IPS DF 6.9 (cell line): Measurements from ENCODE around the gene PARD6B.

ENCODE experiments used
- DNase-seq: peaks from one replicate; pipeline ENCODE4 v3.0.0-alpha.2; 2013; ENCODE audit warnings: low read depth, low spot score
- H3K27ac ChIP-seq: one replicate; pipeline ENCODE4 v1.5.1; 2013; ENCODE audit warnings: low read length, control low read depth
- H3K27me3 ChIP-seq: 2 replicates; pipeline ENCODE4 v1.6.1; 2013; ENCODE audit warnings: mild to moderate bottlenecking, low read length; ENCODE audit not compliant: control insufficient read depth, insufficient read depth
- H3K36me3 ChIP-seq: 2 replicates; pipeline ENCODE4 v1.6.1; 2013; ENCODE audit warnings: low read length; ENCODE audit not compliant: control insufficient read depth, insufficient read depth
- H3K4me1 ChIP-seq: 2 replicates; pipeline ENCODE4 v1.6.1; 2013; ENCODE audit warnings: low read length; ENCODE audit not compliant: control insufficient read depth, insufficient read depth
- H3K4me3 ChIP-seq: 2 replicates; pipeline ENCODE4 v1.5.1; 2013; ENCODE audit warnings: mild to moderate bottlenecking, low read length
- H3K9me3 ChIP-seq: 2 replicates; pipeline ENCODE4 v1.6.1; 2013; ENCODE audit warnings: low read length, inconsistent platforms; ENCODE audit not compliant: control insufficient read depth, insufficient read depth
- WGBS: extraction: QIAGEN DNeasy Blood & Tissue Kit; methylation state at CpG from one replicate; pipeline ENCODE4 v1.1.7; 2013; ENCODE audit warnings: mixed read lengths, missing lambda C conversion rate; ENCODE audit not compliant: insufficient read length, insufficient coverage; 5-methylcytosine and 5-hydroxymethylcytosine counted together

Gene PARD6B

GRCh38 chr20:50716518-50716917, 14.9 kb upstream of the PARD6B start:
- WGBS, result no CpG with 5 or more reads among the region's 1 CpG
- no peak for DNase-seq
- Histone ChIP-seq H3K4me3 (no peak overlapping the region), H3K36me3 (no peaks in the 10 kb centered on the region), H3K9me3 (no peaks in the 10 kb centered on the region), H3K27me3 (no peaks in the 10 kb centered on the region), H3K27ac (no peak overlapping the region), H3K4me1 (no peaks in the 10 kb centered on the region)

DNA sequence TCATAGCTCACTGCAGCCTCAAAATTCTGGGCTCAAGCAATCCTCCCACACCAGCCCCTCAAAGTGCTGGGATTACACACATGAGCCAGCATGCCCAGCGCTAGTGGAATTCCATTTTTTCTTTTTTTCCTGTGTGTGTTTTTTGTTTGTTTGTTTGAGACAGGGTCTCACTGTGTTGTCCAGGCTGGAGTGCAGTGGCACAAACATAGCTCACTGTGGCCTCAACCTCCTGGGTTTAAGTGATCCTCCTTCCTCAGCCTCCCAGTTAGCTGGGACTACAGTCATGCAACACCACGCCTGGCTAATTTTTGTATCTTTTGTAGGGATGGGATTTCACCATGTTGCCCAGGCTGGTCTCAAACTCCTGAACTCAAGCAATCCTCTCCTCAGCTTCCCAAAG, 14.1 kb upstream of the PARD6B start:
- Histone ChIP-seq H3K4me3 (no peak overlapping the region), H3K9me3 (no peaks in the 10 kb centered on the region), H3K27me3 (no peaks in the 10 kb centered on the region), H3K27ac (no peak overlapping the region), H3K36me3 (no peaks in the 10 kb centered on the region), H3K4me1 (no peaks in the 10 kb centered on the region)
- WGBS, result no CpG with 5 or more reads among the region's 2 CpGs
- DNase-seq, result no peak

DNA sequence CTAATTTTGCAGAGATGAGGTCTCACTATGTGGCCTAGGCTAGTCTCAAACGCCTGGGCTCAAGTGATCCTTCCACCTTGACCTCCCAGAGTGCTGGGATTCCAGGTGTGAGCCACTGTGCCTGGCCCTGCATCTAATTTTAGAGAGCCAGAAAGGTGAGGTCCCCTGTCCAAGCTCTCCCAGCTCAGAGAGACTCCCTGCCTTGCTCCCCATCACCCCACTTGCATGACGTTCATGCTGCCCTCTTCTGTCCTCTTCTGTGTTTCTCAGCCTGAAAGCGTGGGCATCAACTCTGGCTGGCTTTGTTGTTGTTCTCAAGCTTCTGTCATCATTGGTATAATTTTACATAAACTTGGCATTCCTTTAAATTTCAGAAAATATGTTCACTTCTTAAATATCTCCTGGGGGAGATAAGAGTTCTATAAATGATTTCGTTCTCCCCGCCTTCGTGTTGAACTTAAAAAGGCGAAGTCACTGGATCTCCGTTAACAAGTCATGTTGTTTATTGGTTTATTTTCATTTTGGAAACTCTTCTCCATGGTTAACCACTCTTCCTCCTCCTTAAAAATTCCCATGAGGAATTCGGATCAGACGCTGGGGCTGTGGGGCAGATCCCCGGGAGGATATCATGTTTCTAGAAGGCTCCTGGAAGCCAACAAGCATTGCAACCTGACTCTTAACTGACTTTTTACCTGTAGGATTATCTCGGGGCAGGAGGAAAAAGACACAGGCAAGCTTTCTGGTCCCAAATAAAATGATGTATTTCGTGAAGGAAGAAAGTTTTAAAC, 13.2 kb upstream of the PARD6B start:
- H3K4me3 ChIP-seq, result no peak overlapping the region
- no peak for DNase-seq
- WGBS, result no CpG with 5 or more reads among the region's 13 CpGs

GRCh38 chr20:50719328-50719727, 12.1 kb upstream of the PARD6B start:
- WGBS, result no CpG with 5 or more reads among the region's 4 CpGs
- no peaks in the 10 kb centered on the region for H3K9me3 ChIP-seq
- no peak for DNase-seq
- no peak overlapping the region for H3K4me3 ChIP-seq
- H3K27ac ChIP-seq, result no peak overlapping the region
- no peaks in the 10 kb centered on the region for H3K36me3 ChIP-seq
- no peaks in the 10 kb centered on the region for H3K27me3 ChIP-seq
- no peaks in the 10 kb centered on the region for H3K4me1 ChIP-seq

More for the DNA sequence above, 13.2 kb upstream of the PARD6B start:
- no peaks in the 10 kb centered on the region for H3K36me3 ChIP-seq
- no peaks in the 10 kb centered on the region for H3K27me3 ChIP-seq
- no peaks in the 10 kb centered on the region for H3K9me3 ChIP-seq
- no peaks in the 10 kb centered on the region for H3K4me1 ChIP-seq
- no peak overlapping the region for H3K27ac ChIP-seq

DNA sequence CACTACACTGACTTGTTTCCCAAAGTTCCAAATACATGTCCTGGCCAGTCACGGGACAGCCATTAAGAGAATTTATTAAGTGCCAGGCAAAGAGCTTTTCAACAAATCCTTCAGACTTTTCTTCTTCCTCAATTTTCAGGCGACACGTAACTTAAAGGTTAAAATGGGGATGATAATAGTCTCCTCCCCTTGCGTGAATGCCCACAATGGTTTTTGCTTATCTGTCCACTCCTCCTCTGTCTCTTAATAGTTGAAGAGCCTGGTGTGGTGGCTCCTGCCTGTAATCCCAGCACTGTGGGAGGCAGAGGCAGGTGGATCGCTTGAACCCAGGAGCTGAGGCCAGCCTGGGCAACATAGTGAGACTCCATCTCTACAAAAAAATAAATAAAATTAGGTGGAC, 11.4 kb upstream of the PARD6B start:
- Histone ChIP-seq H3K27ac (no peak overlapping the region), H3K27me3 (no peaks in the 10 kb centered on the region), H3K4me1 (peaks cover 3% of the 10 kb centered on the region; the same call in 1 of the 2 replicates), H3K9me3 (no peaks in the 10 kb centered on the region), H3K36me3 (no peaks in the 10 kb centered on the region), H3K4me3 (no peak overlapping the region)
- no CpG with 5 or more reads among the region's 5 CpGs for WGBS
- DNase-seq, result no peak

GRCh38 chr20:50720582-50720981, 10.8 kb upstream of the PARD6B start:
- Histone ChIP-seq H3K4me1 (peaks cover 4% of the 10 kb centered on the region; the same call in 1 of the 2 replicates), H3K27me3 (no peaks in the 10 kb centered on the region), H3K36me3 (no peaks in the 10 kb centered on the region), H3K4me3 (no peak overlapping the region), H3K9me3 (no peaks in the 10 kb centered on the region), H3K27ac (no peak overlapping the region)
- DNase-seq, result no peak

DNA sequence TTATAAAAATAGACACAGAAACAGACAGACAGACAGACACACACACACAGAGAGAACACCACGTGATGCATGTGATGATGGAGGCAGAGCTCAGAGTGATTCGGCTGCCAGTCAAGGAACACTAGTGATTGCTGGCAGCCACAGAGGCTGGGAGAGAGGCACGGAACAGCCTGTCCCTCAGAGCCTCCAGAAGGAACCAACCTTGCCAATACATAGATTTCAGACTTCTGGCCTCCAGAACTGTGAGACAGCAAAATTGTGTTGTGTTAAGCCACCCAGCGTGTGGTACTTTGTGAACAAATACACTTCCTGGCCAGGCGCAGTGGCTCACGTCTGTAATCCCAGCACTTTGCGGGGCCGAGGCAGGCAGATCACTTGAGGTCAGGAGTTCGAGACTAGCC, 9.5 kb upstream of the PARD6B start:
- no peaks in the 10 kb centered on the region for H3K27me3 ChIP-seq
- no peaks in the 10 kb centered on the region for H3K36me3 ChIP-seq
- H3K9me3 ChIP-seq, result no peaks in the 10 kb centered on the region
- H3K4me1 ChIP-seq, result peaks cover 4% of the 10 kb centered on the region; the same call in 1 of the 2 replicates
- no CpG with 5 or more reads among the region's 9 CpGs for WGBS
- no peak overlapping the region for H3K27ac ChIP-seq
- H3K4me3 ChIP-seq, result no peak overlapping the region
- no peak for DNase-seq

DNA sequence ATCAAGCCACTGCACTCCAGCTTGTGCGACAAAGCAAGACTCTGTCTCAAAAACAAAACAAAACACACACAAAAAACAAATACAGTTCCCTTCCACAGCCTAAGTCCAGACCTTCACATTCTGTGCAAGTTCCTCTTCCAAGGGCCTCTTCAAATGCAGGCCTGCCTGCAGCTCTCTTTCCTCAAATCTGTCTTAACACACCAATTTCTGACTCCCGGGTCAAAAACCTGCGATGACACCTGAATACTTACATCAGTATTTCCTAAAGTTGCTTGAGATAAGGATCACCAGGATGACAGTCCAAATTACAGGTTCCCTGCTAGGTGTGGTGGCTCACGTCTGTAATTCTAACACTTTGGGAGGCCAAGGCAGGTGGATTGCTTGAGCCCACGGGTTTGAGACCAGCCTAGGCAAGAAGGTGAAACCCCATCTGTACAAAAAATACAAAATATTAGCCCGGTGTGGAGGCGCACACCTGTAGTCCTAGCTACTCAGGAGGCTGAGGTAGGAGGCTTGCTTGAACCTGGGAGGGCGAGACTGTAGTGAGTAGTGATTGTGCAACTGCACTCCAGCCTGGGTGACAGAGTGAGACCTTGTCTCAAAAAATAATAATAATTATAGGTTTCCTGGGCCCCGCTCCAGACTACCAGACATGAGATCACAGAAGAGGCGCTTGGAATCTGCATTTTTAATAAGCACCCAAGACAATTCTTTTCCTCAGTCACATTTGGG, 8.8 kb upstream of the PARD6B start:
- no peaks in the 10 kb centered on the region for H3K36me3 ChIP-seq
- WGBS, result no CpG with 5 or more reads among the region's 10 CpGs
- H3K27me3 ChIP-seq, result no peaks in the 10 kb centered on the region
- no peaks in the 10 kb centered on the region for H3K9me3 ChIP-seq
- H3K4me1 ChIP-seq, result peaks cover 4% of the 10 kb centered on the region; the same call in 1 of the 2 replicates
- no peak for DNase-seq
- no peak overlapping the region for H3K27ac ChIP-seq
- no peak overlapping the region for H3K4me3 ChIP-seq

DNA sequence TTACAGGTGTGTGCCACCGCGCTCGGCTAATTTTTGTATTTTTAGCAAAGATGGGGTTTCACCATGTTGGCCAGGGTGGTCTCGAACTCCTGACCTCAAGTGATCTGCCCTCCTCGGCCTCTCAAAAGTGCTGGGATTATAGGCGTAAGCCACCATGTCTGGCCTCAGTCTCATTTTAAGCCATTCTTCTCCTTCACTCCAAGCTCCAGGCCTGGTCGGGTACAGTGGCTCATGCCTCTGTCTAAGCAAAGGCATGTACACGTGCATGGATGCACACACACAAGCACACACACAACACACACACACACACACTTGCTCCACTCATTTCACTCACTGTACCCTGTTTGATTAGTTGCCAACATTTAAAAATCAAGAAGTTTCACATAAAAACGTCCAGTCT, 7.7 kb upstream of the PARD6B start:
- DNase-seq, result no peak
- Histone ChIP-seq H3K4me1 (peaks cover 4% of the 10 kb centered on the region; the same call in 1 of the 2 replicates), H3K36me3 (no peaks in the 10 kb centered on the region), H3K4me3 (no peak overlapping the region), H3K27me3 (no peaks in the 10 kb centered on the region), H3K9me3 (no peaks in the 10 kb centered on the region), H3K27ac (no peak overlapping the region)
- no CpG with 5 or more reads among the region's 9 CpGs for WGBS

GRCh38 chr20:50724112-50724725, 7.2 kb upstream of the PARD6B start:
- Histone ChIP-seq H3K4me1 (peaks cover 5% of the 10 kb centered on the region; the same call in 1 of the 2 replicates), H3K27ac (no peak overlapping the region)

More at GRCh38 chr20:50724112-50724725, 7.2 kb upstream of the PARD6B start:
- H3K36me3 ChIP-seq, result no peaks in the 10 kb centered on the region
- no peak for DNase-seq
- H3K27me3 ChIP-seq, result no peaks in the 10 kb centered on the region
- H3K9me3 ChIP-seq, result no peaks in the 10 kb centered on the region
- no CpG with 5 or more reads among the region's 7 CpGs for WGBS
- H3K4me3 ChIP-seq, result no peak overlapping the region
